Measurements from ENCODE around the gene SRP72.

The SRP72 gene

GRCh38 chr4:56552273-56552672 is 84.9 kb downstream of the SRP72 start:
- Histone ChIP-seq H3K4me1 (ENCODE audit: insufficient read depth, low read length) (no peaks in the 10 kb centered on the region), H3K9me3 (ENCODE audit: insufficient read depth, low read depth, low read length) (no peaks in the 10 kb centered on the region), H3K27ac (ENCODE audit: low read depth, low read length) (no peak overlapping the region), H3K4me3 (ENCODE audit: low read length) (no peak overlapping the region), H3K27me3 (ENCODE audit: insufficient read depth, low read length) (no peaks in the 10 kb centered on the region), H3K9ac (ENCODE audit: low read depth, low read length) (no peak overlapping the region), H3K36me3 (ENCODE audit: insufficient read depth, low read length) (no peaks in the 10 kb centered on the region)

Data from HUES64 (cell line).